Spleen (tissue), 11 donors: Measurements from ENCODE around the gene MCM10. TPM values are rescaled to one million over a fixed set of nuclear protein-coding genes. Genes with fewer than 3 reads are reported as not detected.

Experiments used
- DNase-seq: peaks from one replicate; pipeline ENCODE4 v3.0.0-alpha.2; 2020
- H3K27ac ChIP-seq, 8 donors: fragments of 200-600 bp; sonication (generic) in 7 of 8; 1 replicate in 4 of 8; 2 replicates in 4 of 8; pipeline versions ENCODE4 v1.5.0 to v1.8.0; 2016 to 2021; ENCODE audit warnings: inconsistent platforms in 4 of 8, mild to moderate bottlenecking in 4 of 8, moderate library complexity in 1 of 8
- H3K27me3 ChIP-seq, 7 donors: fragments of 200-600 bp; sonication (generic) in 6 of 7; replicated peaks in 1 of 7; 1 replicate in 4 of 7; 2 replicates in 3 of 7; pipeline versions ENCODE4 v1.5.0 to v1.8.0; 2016 to 2021; ENCODE audit warnings: inconsistent platforms in 3 of 7, mild to moderate bottlenecking in 1 of 7
- H3K36me3 ChIP-seq, 6 donors: fragments of 200-600 bp; sonication (generic) in 5 of 6; 1 replicate in 4 of 6; 2 replicates in 2 of 6; pipeline versions ENCODE4 v1.5.0 to v1.8.0; 2016 to 2021; ENCODE audit warnings: inconsistent platforms in 2 of 6
- H3K4me1 ChIP-seq, 6 donors: fragments of 200-600 bp; sonication (generic) in 5 of 6; 1 replicate in 3 of 6; 2 replicates in 3 of 6; pipeline versions ENCODE4 v1.5.0 to v1.8.0; 2016 to 2021; ENCODE audit warnings: inconsistent platforms in 3 of 6
- H3K4me3 ChIP-seq, 8 donors: fragments of 200-600 bp; sonication (generic) in 7 of 8; 1 replicate in 4 of 8; 2 replicates in 4 of 8; pipeline versions ENCODE4 v1.5.0 to v1.8.0; 2016 to 2021; ENCODE audit warnings: inconsistent platforms in 4 of 8, mild to moderate bottlenecking in 4 of 8, moderate library complexity in 2 of 8
- H3K9me3 ChIP-seq, 8 donors: fragments of 200-600 bp; sonication (generic) in 7 of 8; 1 replicate in 4 of 8; 2 replicates in 4 of 8; pipeline versions ENCODE4 v1.5.0 to v1.8.0; 2016 to 2021; ENCODE audit warnings: inconsistent platforms in 4 of 8
- POLR2A ChIP-seq, 3 donors: fragments of 450-650 bp; IDR thresholded peaks; one replicate each; pipeline ENCODE4 v1.5.1; 2017; ENCODE audit warnings: antibody characterized with exemption in 3 of 3, mild to moderate bottlenecking in 1 of 3
- POLR2AphosphoS5 ChIP-seq, 3 donors: sonication (generic); formaldehyde crosslinking; IDR thresholded peaks; one replicate each; pipeline ENCODE4 v1.5.1; 2017; ENCODE audit warnings: antibody characterized with exemption in 3 of 3
- WGBS, 5 donors: extraction: QIAGEN DNeasy Blood & Tissue Kit in 3 of 5; methylation state at CpG; one replicate each; pipeline versions ENCODE4 v1.1.5 to v1.1.7; 2013 to 2018; 5-methylcytosine and 5-hydroxymethylcytosine counted together
- intact Hi-C: fragments of 100-400 bp; cut with DNase I; formaldehyde crosslinking; loops from one replicate; pipeline ENCODE4 v1.15.0; 2023; ENCODE audit warnings: low total_unique reads
- polyA plus RNA-seq, 3 donors: library from polyadenylated mRNA; stranded (reverse); fragments of 200-250 nt; gene quantifications; one replicate each; pipeline ENCODE4 v1.2.1, GENCODE V29; 2013
- total RNA-seq, 7 donors: library from RNA; depleted of rRNA in 3 of 7; stranded (reverse); fragments of >200 nt in 3 of 7; fragmentation: NEBNext Ultra II Directional in 4 of 7; extraction: Animal tissue kit (Norgen Biotek cat#: 25700) in 4 of 7; gene quantifications; one replicate each; pipeline versions ENCODE4 v1.1.0 to v1.2.1, GENCODE V29; 2016 to 2021
- TF ChIP-seq, protein P1 (sequence below), 11 experiments: fragments of 200-600 bp in 7 of 11; fragments of 450-650 bp in 4 of 11; sonication (generic) in 4 of 11; IDR thresholded peaks in 8 of 11; conservative IDR thresholded peaks in 3 of 11; 1 replicate in 7 of 11; 2 replicates in 4 of 11; pipeline versions ENCODE4 v1.4.0 to v1.8.0; 2016 to 2021; ENCODE audit warnings: antibody characterized with exemption in 11 of 11, inconsistent platforms in 4 of 11, mild to moderate bottlenecking in 1 of 11
- donor health status: healthy with polysubstance abuse.
- donor health status: DM: no; HTN: no; CAD: no; lungs with moderate emphysema.
- donor health status: DM: no; HTN: no; CAD: no.
- donor health status: Bipolar disorder and iron deficiency.
- donor health status: healthy.
- donor health status: DM: no; HTN: no; CAD: no.
- donor health status: DM: yes; HTN: yes; CAD: no.

The MCM10 gene
- total and polyA plus RNA-seq, 10 donors, result 0.24 to 5.3 (median 1.7) TPM

DNA sequence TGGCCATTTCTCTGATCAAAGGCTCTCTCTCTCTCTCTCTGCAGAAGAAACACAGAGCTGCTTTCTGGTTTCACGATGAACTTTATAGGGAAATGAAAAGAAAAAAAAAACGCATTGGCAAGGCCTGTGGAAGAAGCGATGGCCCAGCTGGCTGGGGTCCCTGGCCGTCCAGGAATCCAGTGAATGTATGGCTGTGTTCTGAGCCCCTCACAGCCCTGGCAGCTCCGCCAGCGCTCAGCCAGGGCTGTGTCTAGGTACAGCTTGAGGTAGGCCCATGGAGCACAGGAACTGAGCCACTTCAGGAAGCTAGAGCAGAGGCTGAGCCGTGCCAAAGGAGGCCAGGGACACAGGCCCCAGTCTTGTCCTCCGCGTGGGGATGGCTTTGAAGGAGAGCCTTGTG, 85.9 kb downstream of the MCM10 start:
- Histone ChIP-seq H3K27me3 (no peaks in the 10 kb centered on the region), H3K36me3 (no peaks in the 10 kb centered on the region), H3K27ac (no peak overlapping the region), H3K4me1 (no peaks in the 10 kb centered on the region), H3K4me3 (no peak overlapping the region), H3K9me3 (no peaks in the 10 kb centered on the region)
- intact Hi-C loops, result no loop called here
- 80 to 87% (median 86%) methylated on average over 9 of the region's 9 CpGs for WGBS, 5 donors
- no peak for TF ChIP-seq POLR2A (IDR thresholded peaks at IDR 0.05)
- TF ChIP-seq, protein P1, sequence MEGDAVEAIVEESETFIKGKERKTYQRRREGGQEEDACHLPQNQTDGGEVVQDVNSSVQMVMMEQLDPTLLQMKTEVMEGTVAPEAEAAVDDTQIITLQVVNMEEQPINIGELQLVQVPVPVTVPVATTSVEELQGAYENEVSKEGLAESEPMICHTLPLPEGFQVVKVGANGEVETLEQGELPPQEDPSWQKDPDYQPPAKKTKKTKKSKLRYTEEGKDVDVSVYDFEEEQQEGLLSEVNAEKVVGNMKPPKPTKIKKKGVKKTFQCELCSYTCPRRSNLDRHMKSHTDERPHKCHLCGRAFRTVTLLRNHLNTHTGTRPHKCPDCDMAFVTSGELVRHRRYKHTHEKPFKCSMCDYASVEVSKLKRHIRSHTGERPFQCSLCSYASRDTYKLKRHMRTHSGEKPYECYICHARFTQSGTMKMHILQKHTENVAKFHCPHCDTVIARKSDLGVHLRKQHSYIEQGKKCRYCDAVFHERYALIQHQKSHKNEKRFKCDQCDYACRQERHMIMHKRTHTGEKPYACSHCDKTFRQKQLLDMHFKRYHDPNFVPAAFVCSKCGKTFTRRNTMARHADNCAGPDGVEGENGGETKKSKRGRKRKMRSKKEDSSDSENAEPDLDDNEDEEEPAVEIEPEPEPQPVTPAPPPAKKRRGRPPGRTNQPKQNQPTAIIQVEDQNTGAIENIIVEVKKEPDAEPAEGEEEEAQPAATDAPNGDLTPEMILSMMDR (IDR thresholded peaks at IDR 0.05 in 8 of 11, conservative IDR thresholded peaks at IDR 0.05 in 3 of 11), result no peak
- no peak for TF ChIP-seq POLR2AphosphoS5 (IDR thresholded peaks at IDR 0.05)
- DNase-seq, result no peak

DNA sequence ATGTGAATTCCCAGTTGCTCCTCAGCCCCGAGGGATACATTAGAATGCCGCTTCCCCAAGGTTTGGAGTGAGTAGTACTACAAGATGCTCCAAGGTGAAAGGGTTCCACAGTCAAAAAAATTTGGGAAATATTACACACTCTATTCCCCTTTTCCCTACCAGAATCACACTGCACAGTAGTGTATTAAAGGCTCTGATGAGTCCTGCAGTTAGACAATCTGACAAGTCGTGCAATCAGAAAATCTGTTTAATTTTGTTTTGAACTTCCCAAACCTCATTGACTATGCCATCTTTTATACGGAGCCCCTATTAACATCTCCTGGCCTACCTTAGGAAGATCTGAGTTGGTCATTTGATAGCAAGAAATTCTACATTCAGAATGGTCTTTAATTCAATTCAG, 86.4 kb downstream of the MCM10 start:
- no peak overlapping the region for H3K4me3 ChIP-seq
- DNase-seq, result no peak
- no peaks in the 10 kb centered on the region for H3K9me3 ChIP-seq
- 85 to 94% (median 91%) methylated on average over 4 of the region's 4 CpGs for WGBS, 5 donors
- no peaks in the 10 kb centered on the region for H3K36me3 ChIP-seq
- H3K27me3 ChIP-seq, result no peaks in the 10 kb centered on the region
- no peaks in the 10 kb centered on the region for H3K4me1 ChIP-seq
- intact Hi-C loops, result no loop called here
- TF ChIP-seq POLR2A (IDR thresholded peaks at IDR 0.05) (no peak), POLR2AphosphoS5 (IDR thresholded peaks at IDR 0.05) (no peak)
- TF ChIP-seq, protein P1 (IDR thresholded peaks at IDR 0.05 in 8 of 11, conservative IDR thresholded peaks at IDR 0.05 in 3 of 11), result no peak
- no peak overlapping the region for H3K27ac ChIP-seq

DNA sequence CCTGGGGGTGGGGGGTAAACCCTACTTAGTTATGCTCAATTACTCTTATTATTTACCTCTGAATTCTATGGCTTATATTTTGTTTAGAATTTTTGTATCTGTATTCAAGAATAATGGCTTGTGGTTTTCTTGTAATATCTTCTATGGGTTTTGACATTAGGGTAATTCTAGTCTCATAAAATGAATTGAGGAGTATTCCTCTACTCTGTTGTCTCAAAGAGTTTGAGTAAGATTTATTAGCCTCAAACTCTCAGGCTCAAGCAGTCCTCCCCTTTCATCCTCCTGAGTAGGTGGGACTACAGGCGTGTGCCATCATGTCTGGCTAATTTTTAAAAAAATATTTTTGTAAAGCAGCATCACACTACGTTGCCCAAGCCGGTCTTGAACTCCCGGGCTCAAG, 92.4 kb downstream of the MCM10 start:
- H3K27ac ChIP-seq, result no peak overlapping the region
- DNase-seq, result no peak
- no peaks in the 10 kb centered on the region for H3K27me3 ChIP-seq
- H3K9me3 ChIP-seq, result no peaks in the 10 kb centered on the region
- no peak overlapping the region for H3K4me3 ChIP-seq
- H3K36me3 ChIP-seq, result no peaks in the 10 kb centered on the region
- TF ChIP-seq POLR2AphosphoS5 (IDR thresholded peaks at IDR 0.05), result no peak
- TF ChIP-seq POLR2A (IDR thresholded peaks at IDR 0.05), result no peak
- TF ChIP-seq, protein P1 (IDR thresholded peaks at IDR 0.05 in 8 of 11, conservative IDR thresholded peaks at IDR 0.05 in 3 of 11), result no peak
- WGBS, 5 donors, result 83 to 93% (median 91%) methylated on average over 4 of the region's 4 CpGs
- no peaks in the 10 kb centered on the region for H3K4me1 ChIP-seq
- intact Hi-C loops, result no loop called here

GRCh38 chr10:13256627-13257026, 95.3 kb downstream of the MCM10 start:
- H3K27ac ChIP-seq, result no peak overlapping the region
- TF ChIP-seq POLR2AphosphoS5 (IDR thresholded peaks at IDR 0.05) (no peak), POLR2A (IDR thresholded peaks at IDR 0.05) (no peak)
- TF ChIP-seq, protein P1 (IDR thresholded peaks at IDR 0.05 in 8 of 11, conservative IDR thresholded peaks at IDR 0.05 in 3 of 11), result no peak
- no peak for DNase-seq
- H3K4me1 ChIP-seq, result no peaks in the 10 kb centered on the region
- 90 to 98% (median 93%) methylated on average over 2 of the region's 2 CpGs for WGBS, 5 donors
- no peak overlapping the region for H3K4me3 ChIP-seq
- intact Hi-C loops, result no loop called here
- no peaks in the 10 kb centered on the region for H3K27me3 ChIP-seq
- no peaks in the 10 kb centered on the region for H3K36me3 ChIP-seq
- H3K9me3 ChIP-seq, result peaks cover 0 to 6% (median 0%) of the 10 kb centered on the region in 8 donors
